HepG2 (cell line): ENCODE measurements around the gene MCTS1. TPM values are rescaled to one million over a fixed set of nuclear protein-coding genes. Genes with fewer than 3 reads are reported as not detected.

Source experiments
- CHCHD3 ChIP-seq: sonication (generic); formaldehyde crosslinking; IDR thresholded peaks from 2 replicates; pipeline ENCODE4 v1.8.0; 2022; ENCODE audit warnings: mild to moderate bottlenecking, missing genetic modification reagents, moderate library complexity
- E2F1 ChIP-seq: sonication (generic); formaldehyde crosslinking; IDR thresholded peaks from 2 replicates; pipeline ENCODE4 v1.5.0; 2020; ENCODE audit warnings: missing genetic modification reagents
- ETV5 ChIP-seq: IDR thresholded peaks from 2 replicates; pipeline ENCODE4 v1.6.1; 2018; ENCODE audit warnings: missing biosample characterization, missing genetic modification reagents, inconsistent platforms, borderline replicate concordance
- MLLT10 ChIP-seq: sonication (generic); formaldehyde crosslinking; IDR thresholded peaks from 2 replicates; pipeline ENCODE4 v1.4.0; 2020; ENCODE audit warnings: missing genetic modification reagents
- NFIC ChIP-seq: IDR thresholded peaks from 2 replicates; pipeline ENCODE4 v1.6.1; 2012; ENCODE audit warnings: mild to moderate bottlenecking, low read length, inconsistent platforms
- PAXIP1 ChIP-seq: sonication (generic); formaldehyde crosslinking; conservative IDR thresholded peaks from 2 replicates; pipeline ENCODE4 v1.4.0; 2020; ENCODE audit warnings: mild to moderate bottlenecking, missing genetic modification reagents, moderate library complexity
- PBX3 ChIP-seq: sonication (generic); formaldehyde crosslinking; IDR thresholded peaks from 2 replicates; pipeline ENCODE4 v1.8.1; 2023; ENCODE audit warnings: missing genetic modification reagents, inconsistent platforms, borderline replicate concordance
- TCF7L2 ChIP-seq: IDR thresholded peaks from 2 replicates; pipeline ENCODE4 v1.6.1; 2011; ENCODE audit warnings: mild to moderate bottlenecking, low read depth, low read length, moderate library complexity
- THAP9 ChIP-seq: sonication (generic); formaldehyde crosslinking; IDR thresholded peaks from 2 replicates; pipeline ENCODE4; 2020; ENCODE audit warnings: missing genetic modification reagents, mild to moderate bottlenecking, borderline replicate concordance
- ZBTB34 ChIP-seq: sonication (generic); formaldehyde crosslinking; IDR thresholded peaks from 2 replicates; pipeline ENCODE4 v1.8.0; 2022; ENCODE audit warnings: mild to moderate bottlenecking, missing genetic modification reagents
- ZBTB44 ChIP-seq: sonication (generic); formaldehyde crosslinking; IDR thresholded peaks from 2 replicates; pipeline ENCODE4 v1.4.0; 2020; ENCODE audit warnings: missing genetic modification reagents
- ZNF17 ChIP-seq: sonication (generic); formaldehyde crosslinking; IDR thresholded peaks from 2 replicates; pipeline ENCODE4 v1.5.0; 2020; ENCODE audit warnings: mild to moderate bottlenecking, missing genetic modification reagents
- ZNF468 ChIP-seq: sonication (generic); formaldehyde crosslinking; IDR thresholded peaks from 2 replicates; pipeline ENCODE4 v1.8.0; 2022; ENCODE audit warnings: mild to moderate bottlenecking, moderate library complexity, missing genetic modification reagents
- ZNF484 ChIP-seq: sonication (generic); formaldehyde crosslinking; IDR thresholded peaks from 2 replicates; pipeline ENCODE4 v1.5.1; 2020; ENCODE audit warnings: mild to moderate bottlenecking, low read depth, missing genetic modification reagents, borderline replicate concordance
- ZNF580 ChIP-seq: IDR thresholded peaks from 2 replicates; pipeline ENCODE4 v1.6.1; 2016; ENCODE audit warnings: low read depth, borderline replicate concordance
- polyA plus RNA-seq, 8 experiments: library from polyadenylated mRNA; depleted of rRNA in 3 of 8; stranded (reverse) in 7 of 8; unstranded in 1 of 8; fragments of >200 nt; fragmentation: Illumina TruSeq in 4 of 8; extraction: Trizol in 4 of 8; gene quantifications; 2 replicates each; pipeline versions ENCODE4 v1.2.1 to v1.2.3, GENCODE V29; 2011 to 2016; ENCODE audit warnings: low read depth in 4 of 8, missing spikeins in 1 of 8, mixed read lengths in 1 of 8; ENCODE audit not compliant: insufficient read depth in 1 of 8
- total RNA-seq, 5 experiments: library from RNA; depleted of rRNA; stranded (reverse); fragments of >200 nt; fragmentation: Illumina TruSeq; extraction: Trizol; gene quantifications; 2 replicates each; pipeline ENCODE4 v1.2.3, GENCODE V29; 2016; ENCODE audit warnings: low read depth in 1 of 5

Gene MCTS1
- total and polyA plus RNA-seq, 2 of the 13 experiments (the other 11 are each of a cell fraction or from before 2014, with no cell fraction given) = 30.1 to 59.0 TPM

GRCh38 chrX:120629667-120630537 is 26.0 kb downstream of the MCTS1 start, which contains the start of gene C1GALT1C1 (continued):
- TF ChIP-seq ZNF580 (CRISPR knock-in tag) (no peak), ETV5 (CRISPR knock-in tag) (peak; percentile 31; the same call in 1 of the 2 replicates), CHCHD3 (CRISPR knock-in tag) (no peak), ZNF468 (CRISPR knock-in tag) (no peak), THAP9 (CRISPR knock-in tag) (no peak), NFIC (no peak), PBX3 (CRISPR knock-in tag) (no peak), PAXIP1 (CRISPR knock-in tag) (peak; percentile 51; the same call in 1 of the 2 replicates), ZBTB44 (no peak), E2F1 (CRISPR knock-in tag) (0 out of 2 replicates have a peak, but pooled peaks have one; percentile 27), MLLT10 (no peak), ZNF484 (CRISPR knock-in tag) (no peak), ZNF17 (CRISPR knock-in tag) (no peak), ZBTB34 (CRISPR knock-in tag) (no peak), TCF7L2 (no peak)
